OCI-LY1 (cell line): ENCODE measurements around the gene SREBF1.

Experiments used
- EZH2 ChIP-seq: fragments of 200-600 bp; sonication (generic), shearing (Covaris generic); IDR thresholded peaks from 2 replicates; pipeline ENCODE4 v1.8.0; 2017; ENCODE audit warnings: borderline replicate concordance, mixed run types, mild to moderate bottlenecking, antibody characterized with exemption, low read length, moderate library complexity, mixed read lengths
- TF ChIP-seq, protein P1 (sequence below): fragments of 200-600 bp; sonication (generic), shearing (Covaris generic); IDR thresholded peaks from 2 replicates; pipeline ENCODE4 v1.5.1; 2017; ENCODE audit warnings: mild to moderate bottlenecking, antibody characterized with exemption, low read length, moderate library complexity, mixed read lengths

DNA sequence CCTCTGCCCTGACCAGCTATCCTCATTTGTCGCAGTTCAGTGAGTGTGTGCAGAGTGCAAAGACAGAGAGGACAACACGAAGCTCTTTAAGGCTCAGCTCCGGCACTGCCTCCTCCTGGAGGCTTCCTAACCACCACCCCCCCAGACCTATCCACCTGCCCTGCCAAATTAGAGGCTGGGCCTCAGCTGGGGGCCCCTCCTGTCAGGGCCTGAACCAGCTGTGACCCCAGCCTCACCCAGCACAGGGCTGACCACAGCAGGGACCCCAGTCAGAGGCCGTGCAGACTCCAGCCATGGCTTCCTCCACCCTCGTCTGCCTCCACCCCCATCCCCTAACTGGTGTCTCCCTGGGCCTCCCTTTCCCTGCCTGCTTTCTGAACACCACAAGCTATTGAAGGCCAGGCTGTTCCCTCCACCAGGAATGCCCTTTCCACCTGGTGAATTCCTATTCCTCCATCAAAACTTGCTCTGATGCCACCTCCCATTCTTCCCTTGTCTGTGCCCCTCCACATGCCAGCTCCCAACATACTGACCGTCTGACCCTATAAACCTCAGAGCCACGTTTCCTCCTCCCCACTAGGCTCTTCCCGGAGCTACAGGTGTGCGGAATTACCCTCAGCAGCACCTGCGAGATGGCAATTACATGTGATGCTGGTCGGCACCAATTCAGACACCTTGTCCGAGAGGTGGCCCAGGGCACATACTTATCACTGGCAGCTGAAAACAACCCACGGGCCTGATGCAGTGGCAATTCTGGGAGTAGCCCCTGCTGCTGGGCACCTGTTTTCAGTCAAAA lies 8.8 kb downstream of the SREBF1 start:
- TF ChIP-seq, protein P1, sequence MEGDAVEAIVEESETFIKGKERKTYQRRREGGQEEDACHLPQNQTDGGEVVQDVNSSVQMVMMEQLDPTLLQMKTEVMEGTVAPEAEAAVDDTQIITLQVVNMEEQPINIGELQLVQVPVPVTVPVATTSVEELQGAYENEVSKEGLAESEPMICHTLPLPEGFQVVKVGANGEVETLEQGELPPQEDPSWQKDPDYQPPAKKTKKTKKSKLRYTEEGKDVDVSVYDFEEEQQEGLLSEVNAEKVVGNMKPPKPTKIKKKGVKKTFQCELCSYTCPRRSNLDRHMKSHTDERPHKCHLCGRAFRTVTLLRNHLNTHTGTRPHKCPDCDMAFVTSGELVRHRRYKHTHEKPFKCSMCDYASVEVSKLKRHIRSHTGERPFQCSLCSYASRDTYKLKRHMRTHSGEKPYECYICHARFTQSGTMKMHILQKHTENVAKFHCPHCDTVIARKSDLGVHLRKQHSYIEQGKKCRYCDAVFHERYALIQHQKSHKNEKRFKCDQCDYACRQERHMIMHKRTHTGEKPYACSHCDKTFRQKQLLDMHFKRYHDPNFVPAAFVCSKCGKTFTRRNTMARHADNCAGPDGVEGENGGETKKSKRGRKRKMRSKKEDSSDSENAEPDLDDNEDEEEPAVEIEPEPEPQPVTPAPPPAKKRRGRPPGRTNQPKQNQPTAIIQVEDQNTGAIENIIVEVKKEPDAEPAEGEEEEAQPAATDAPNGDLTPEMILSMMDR: peak; percentile 13; the same call in 1 of the 2 replicates
- no peak for TF ChIP-seq EZH2
